ENCODE measurements around the gene ADGRB3.

GRCh38 chr6:69098910-69099309, 463.8 kb downstream of the ADGRB3 start:
- TF ChIP-seq CTCF (IDR thresholded peaks at IDR 0.05) = no peak
- TF ChIP-seq POLR2A (IDR thresholded peaks at IDR 0.05) = no peak
